ENCODE results near the gene GSE1.

GRCh38 chr16:85617948-85618347, 4.8 kb downstream of the GSE1 start:
- no peak for TF ChIP-seq CTCF (conservative IDR thresholded peaks at IDR 0.05 in 1 of 2, IDR thresholded peaks at IDR 0.05 in 1 of 2; ENCODE audit: extremely low read depth in 1 of 2, insufficient read depth in 1 of 2, low read depth in 1 of 2, low read length in 2 of 2)
- TF ChIP-seq EZH2 (IDR thresholded peaks at IDR 0.05; ENCODE audit: borderline replicate concordance, low read length) = no peak

Data from mammary epithelial cell (primary cell).